Suprapubic skin (tissue), 4 donors: ENCODE measurements around the gene STX2.

Experiments
- CTCF ChIP-seq, 2 donors: fragments of 200-600 bp in 1 of 2; fragments of 450-650 bp in 1 of 2; sonication (generic) in 1 of 2; IDR thresholded peaks; one replicate each; pipeline ENCODE4 v1.5.1; 2016 to 2019; ENCODE audit warnings: antibody characterized with exemption in 2 of 2, mild to moderate bottlenecking in 1 of 2, moderate library complexity in 1 of 2
- EP300 ChIP-seq: sonication (generic); formaldehyde crosslinking; IDR thresholded peaks from one replicate; pipeline ENCODE4 v1.6.1; 2017; ENCODE audit warnings: antibody characterized with exemption
- POLR2A ChIP-seq, 2 donors: fragments of 450-650 bp; IDR thresholded peaks; one replicate each; pipeline ENCODE4 v1.6.1; 2017; ENCODE audit warnings: antibody characterized with exemption in 2 of 2, mild to moderate bottlenecking in 2 of 2, moderate library complexity in 2 of 2
- POLR2AphosphoS5 ChIP-seq, 3 donors: sonication (generic); formaldehyde crosslinking; IDR thresholded peaks; one replicate each; pipeline ENCODE4 v1.6.1; 2017; ENCODE audit warnings: antibody characterized with exemption in 3 of 3

DNA sequence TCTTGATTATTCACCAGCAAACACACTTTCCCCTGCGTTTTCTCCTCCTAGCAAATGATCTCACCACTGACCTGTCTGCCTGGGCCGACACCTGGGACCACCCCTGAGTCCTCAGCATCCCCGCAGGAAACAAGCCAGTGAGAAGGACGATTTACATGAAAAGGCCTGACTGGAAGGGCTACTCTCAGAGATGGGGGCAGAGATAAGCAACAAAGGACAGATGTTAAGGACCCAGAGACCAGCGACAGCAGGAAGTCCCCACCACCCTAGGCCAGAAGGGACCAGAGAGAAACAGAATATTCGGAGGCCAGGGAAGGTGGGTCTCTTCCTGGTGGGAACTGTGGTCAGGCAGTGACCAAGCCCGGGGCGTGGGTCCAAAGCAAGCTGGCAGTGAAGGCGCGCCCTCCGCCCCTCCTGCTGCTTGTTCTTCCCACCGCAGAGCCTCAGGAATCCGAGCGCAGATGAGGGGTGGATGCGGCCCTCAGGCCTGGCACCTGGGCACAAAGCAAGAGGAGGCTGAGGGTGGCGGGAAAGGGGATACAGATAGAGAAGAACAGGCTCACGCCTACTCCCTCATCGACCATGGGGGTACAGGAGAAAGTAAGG, 55.8 kb downstream of the STX2 start:
- TF ChIP-seq CTCF (IDR thresholded peaks at IDR 0.05) (no peak), EP300 (no peak), POLR2AphosphoS5 (IDR thresholded peaks at IDR 0.05) (no peak), POLR2A (IDR thresholded peaks at IDR 0.05) (no peak)
